Right hindlimb (tissue), 1 donor: ENCODE measurements around the gene MCUB.
"Not testable (repeated sequence)": the region's sequence is repeated elsewhere in the genome, so short reads cannot be mapped to it uniquely, and the experiment has no call there.

Experiments
- DNase-seq: peaks from one replicate; pipeline ENCODE4 v3.0.0-alpha.2; 2018

Gene MCUB

GRCh38 chr4:109579997-109580396 lies 20.0 kb downstream of the MCUB start:
- not testable (repeated sequence) for DNase-seq

GRCh38 chr4:109588176-109588575 lies 28.1 kb downstream of the MCUB start:
- no peak for DNase-seq

- DNase-seq = no peak
These were observed 29.1 kb downstream of the MCUB start for GRCh38 chr4:109589119-109589518.

- DNase-seq = no peak
These were observed 29.6 kb downstream of the MCUB start for GRCh38 chr4:109589605-109590004.

GRCh38 chr4:109590905-109591304 lies 30.9 kb downstream of the MCUB start:
- DNase-seq = no peak

- DNase-seq = no peak
These were observed 32.3 kb downstream of the MCUB start for GRCh38 chr4:109592367-109592766.

- DNase-seq = not testable (repeated sequence)
These were observed 35.1 kb downstream of the MCUB start for GRCh38 chr4:109595123-109595522.

GRCh38 chr4:109596420-109597085 lies 36.5 kb downstream of the MCUB start:
- DNase-seq = not testable (repeated sequence)

- DNase-seq = no peak
These were observed 39.1 kb downstream of the MCUB start for GRCh38 chr4:109599046-109599652.

GRCh38 chr4:109600431-109600830 lies 40.4 kb downstream of the MCUB start:
- DNase-seq = no peak

GRCh38 chr4:109601336-109601735 lies 41.3 kb downstream of the MCUB start:
- no peak for DNase-seq

GRCh38 chr4:109607976-109608375 lies 47.9 kb downstream of the MCUB start:
- no peak for DNase-seq

GRCh38 chr4:109608879-109609278 lies 48.8 kb downstream of the MCUB start:
- DNase-seq = no peak

GRCh38 chr4:109609431-109609830 lies 49.4 kb downstream of the MCUB start:
- no peak for DNase-seq

- DNase-seq = no peak
These were observed 50.4 kb downstream of the MCUB start for GRCh38 chr4:109610489-109610888.

GRCh38 chr4:109611045-109611646 lies 51.1 kb downstream of the MCUB start:
- DNase-seq = no peak

GRCh38 chr4:109614015-109614414 lies 54.0 kb downstream of the MCUB start:
- DNase-seq = no peak

- no peak for DNase-seq
These were observed 54.4 kb downstream of the MCUB start for GRCh38 chr4:109614466-109614865.

- no peak for DNase-seq
These were observed 55.7 kb downstream of the MCUB start for GRCh38 chr4:109615742-109616141.

GRCh38 chr4:109616243-109616642 lies 56.2 kb downstream of the MCUB start:
- no peak for DNase-seq

GRCh38 chr4:109622626-109623025 lies 62.6 kb downstream of the MCUB start:
- DNase-seq = no peak

GRCh38 chr4:109624536-109624935 lies 64.5 kb downstream of the MCUB start:
- no peak for DNase-seq

GRCh38 chr4:109627361-109627760 lies 67.3 kb downstream of the MCUB start:
- no peak for DNase-seq

- no peak for DNase-seq
These were observed 69.7 kb downstream of the MCUB start for GRCh38 chr4:109629775-109630174.
